ENCODE results near the gene CIP2A.

Gene CIP2A

GRCh38 chr3:108509263-108509662 is 80.0 kb downstream of the CIP2A start:
- no peak for DNase-seq

- no peak for DNase-seq
Measured at GRCh38 chr3:108507902-108508301, 81.3 kb downstream of the CIP2A start.

GRCh38 chr3:108505811-108506210 is 83.4 kb downstream of the CIP2A start:
- peak; percentile 69 for DNase-seq

- DNase-seq = no peak
Measured at GRCh38 chr3:108503722-108504121, 85.5 kb downstream of the CIP2A start.

GRCh38 chr3:108501535-108501934 is 87.7 kb downstream of the CIP2A start:
- no peak for DNase-seq

GRCh38 chr3:108500728-108501127 is 88.5 kb downstream of the CIP2A start:
- no peak for DNase-seq

Data from hematopoietic multipotent progenitor cell treated with erythropoietin and hydrocortisone succinate and interleukin-3 and kit ligand, for 4 days (in vitro differentiated cells).